ENCODE results near the gene CAMK2N1. TPM values are rescaled to one million over a fixed set of nuclear protein-coding genes. Genes with fewer than 3 reads are reported as not detected.

Gene CAMK2N1
- total RNA-seq, 2 donors from 2014 or later: 5.3 to 5.4 TPM

- 69 to 78% methylated on average over 7 to 11 of the region's 11 CpGs for WGBS, 2 donors
- Histone ChIP-seq H3K27me3 (no peaks in the 10 kb centered on the region), H3K36me3 (replicated peaks in 1 of 2; ENCODE audit: insufficient read depth in 1 of 2, low read depth in 2 of 2) (no peaks in the 10 kb centered on the region), H3K4me3 (no peak overlapping the region), H3K9me3 (no peaks in the 10 kb centered on the region), H3K4me1 (no peaks in the 10 kb centered on the region), H3K27ac (no peak overlapping the region)
- intact Hi-C loops (cut with DNase I): no loop called here
- ATAC-seq (no peak), DNase-seq (no peak)
- TF ChIP-seq POLR2A (IDR thresholded peaks at IDR 0.05): no peak
- TF ChIP-seq CTCF (IDR thresholded peaks at IDR 0.05): no peak
These were observed 42.1 kb downstream of the CAMK2N1 start for GRCh38 chr1:20443703-20444586.

GRCh38 chr1:20442920-20443625 lies 42.9 kb downstream of the CAMK2N1 start:
- ATAC-seq (no peak), DNase-seq (no peak)
- Histone ChIP-seq H3K9me3 (no peaks in the 10 kb centered on the region), H3K4me3 (no peak overlapping the region), H3K27me3 (no peaks in the 10 kb centered on the region), H3K27ac (no peak overlapping the region), H3K36me3 (replicated peaks in 1 of 2; ENCODE audit: insufficient read depth in 1 of 2, low read depth in 2 of 2) (no peaks in the 10 kb centered on the region), H3K4me1 (no peaks in the 10 kb centered on the region)
- intact Hi-C loops (cut with DNase I): no loop called here
- WGBS, 2 donors: 80 to 81% methylated on average over 5 of the region's 5 CpGs
- TF ChIP-seq CTCF (IDR thresholded peaks at IDR 0.05) (no peak), POLR2A (IDR thresholded peaks at IDR 0.05) (no peak)

- intact Hi-C loops (cut with DNase I): no loop called here
- H3K27ac ChIP-seq: no peak overlapping the region
- H3K27me3 ChIP-seq: no peaks in the 10 kb centered on the region
- H3K4me3 ChIP-seq: no peak overlapping the region
- H3K9me3 ChIP-seq: no peaks in the 10 kb centered on the region
- WGBS, 2 donors: 22 to 28% methylated on average over 4 to 6 of the region's 6 CpGs
- ATAC-seq: peak; percentile 47
- H3K36me3 ChIP-seq (replicated peaks in 1 of 2; ENCODE audit: insufficient read depth in 1 of 2, low read depth in 2 of 2): no peaks in the 10 kb centered on the region
- peak; percentile 25 to 39 (median 31) for DNase-seq
- H3K4me1 ChIP-seq: no peaks in the 10 kb centered on the region
- TF ChIP-seq POLR2A (IDR thresholded peaks at IDR 0.05) (no peak), CTCF (IDR thresholded peaks at IDR 0.05) (no peak)
These were observed 45.2 kb downstream of the CAMK2N1 start for GRCh38 chr1:20440785-20441200.

GRCh38 chr1:20439282-20439681 lies 46.7 kb downstream of the CAMK2N1 start:
- Histone ChIP-seq H3K4me1 (no peaks in the 10 kb centered on the region), H3K27me3 (no peaks in the 10 kb centered on the region), H3K4me3 (no peak overlapping the region), H3K36me3 (replicated peaks in 1 of 2; ENCODE audit: insufficient read depth in 1 of 2, low read depth in 2 of 2) (no peaks in the 10 kb centered on the region), H3K9me3 (no peaks in the 10 kb centered on the region), H3K27ac (no peak overlapping the region)
- ATAC-seq (no peak), DNase-seq (no peak)
- TF ChIP-seq CTCF (IDR thresholded peaks at IDR 0.05) (no peak), POLR2A (IDR thresholded peaks at IDR 0.05) (no peak)
- intact Hi-C loops (cut with DNase I): no loop called here
